Activated CD4-positive, alpha-beta T cell treated with anti-CD3 and anti-CD28 coated beads, Interleukin-2, amount 10 ng/mL, durations not matched to agents 24 days and 14 days (primary cell): ENCODE data around the gene PPP3R1. TPM values are rescaled to one million over a fixed set of nuclear protein-coding genes. Genes with fewer than 3 reads are reported as not detected.

Experiments used
- DNase-seq: peaks from one replicate; pipeline ENCODE4 v3.0.0; 2022
- H3K27ac Mint-ChIP-seq: one replicate; pipeline ENCODE4 v1.8.0; 2022; ENCODE audit warnings: mild to moderate bottlenecking, mixed read lengths
- H3K27me3 Mint-ChIP-seq: one replicate; pipeline ENCODE4 v1.8.0; 2022; ENCODE audit warnings: mixed read lengths
- H3K36me3 Mint-ChIP-seq: one replicate; pipeline ENCODE4 v1.8.0; 2022; ENCODE audit warnings: low read depth, mild to moderate bottlenecking, mixed read lengths
- H3K4me1 Mint-ChIP-seq: one replicate; pipeline ENCODE4 v1.8.0; 2021; ENCODE audit warnings: mixed read lengths
- H3K4me3 Mint-ChIP-seq: one replicate; pipeline ENCODE4 v1.8.0; 2022; ENCODE audit warnings: mild to moderate bottlenecking, moderate library complexity, mixed read lengths
- H3K9me3 Mint-ChIP-seq: one replicate; pipeline ENCODE4 v1.8.0; 2021; ENCODE audit warnings: mixed read lengths
- intact Hi-C: fragments of 100-400 bp; cut with micrococcal nuclease; formaldehyde crosslinking; loops from one replicate; pipeline ENCODE4 v1.15.1; 2023
- total RNA-seq: library from RNA; stranded (reverse); gene quantifications from 2 replicates; pipeline ENCODE4 v1.2.3, GENCODE V29; 2022

PPP3R1 gene
- total RNA-seq, 1 donor from 2014 or later = 83.8 TPM

DNA sequence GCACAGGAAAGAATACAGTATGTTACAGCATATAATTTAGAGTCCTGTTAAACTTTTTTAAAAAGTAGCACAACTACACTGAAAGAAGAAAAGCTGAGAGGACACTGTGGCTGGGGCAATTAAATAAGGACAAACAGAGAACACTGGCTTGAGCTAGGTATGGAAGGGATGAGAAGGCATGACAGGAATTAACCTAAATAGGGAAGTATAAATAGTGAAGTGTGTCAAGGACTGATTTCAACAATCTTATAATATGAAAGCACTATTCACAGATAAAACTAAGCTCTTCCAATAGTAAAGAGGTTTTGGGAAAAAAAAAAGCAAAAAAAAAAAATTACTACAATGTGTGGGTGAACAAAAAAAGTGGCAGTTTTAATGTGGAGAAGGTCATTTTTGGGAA is 45.5 kb downstream of the PPP3R1 start:
- Mint-ChIP-seq H3K4me3 (peak overlapping the region; percentile 47), H3K9me3 (no peaks in the 10 kb centered on the region), H3K27ac (peak overlapping the region; percentile 72), H3K36me3 (peaks cover 20% of the 10 kb centered on the region), H3K27me3 (no peaks in the 10 kb centered on the region), H3K4me1 (peaks cover 43% of the 10 kb centered on the region)
- DNase-seq = no peak
- intact Hi-C loops = loop anchor here (2.0 kb wide), 1 partner anchor 14 kb away; no protein-coding TSS in a partner anchor

- no peaks in the 10 kb centered on the region for H3K27me3 Mint-ChIP-seq
- H3K36me3 Mint-ChIP-seq = peaks cover 9% of the 10 kb centered on the region
- peak; percentile 68 for DNase-seq
- intact Hi-C loops = loop anchor here (1.0 to 5.0 kb wide), 5 partner anchors 34 to 239 kb away; partner anchors contain the start of gene PNO1
- no peaks in the 10 kb centered on the region for H3K9me3 Mint-ChIP-seq
- H3K27ac Mint-ChIP-seq = peak overlapping the region; percentile 86
- H3K4me1 Mint-ChIP-seq = peaks cover 50% of the 10 kb centered on the region
- peak overlapping the region; percentile 64 for H3K4me3 Mint-ChIP-seq
These were observed 48.7 kb downstream of the PPP3R1 start for GRCh38 chr2:68203587-68203986.

DNA sequence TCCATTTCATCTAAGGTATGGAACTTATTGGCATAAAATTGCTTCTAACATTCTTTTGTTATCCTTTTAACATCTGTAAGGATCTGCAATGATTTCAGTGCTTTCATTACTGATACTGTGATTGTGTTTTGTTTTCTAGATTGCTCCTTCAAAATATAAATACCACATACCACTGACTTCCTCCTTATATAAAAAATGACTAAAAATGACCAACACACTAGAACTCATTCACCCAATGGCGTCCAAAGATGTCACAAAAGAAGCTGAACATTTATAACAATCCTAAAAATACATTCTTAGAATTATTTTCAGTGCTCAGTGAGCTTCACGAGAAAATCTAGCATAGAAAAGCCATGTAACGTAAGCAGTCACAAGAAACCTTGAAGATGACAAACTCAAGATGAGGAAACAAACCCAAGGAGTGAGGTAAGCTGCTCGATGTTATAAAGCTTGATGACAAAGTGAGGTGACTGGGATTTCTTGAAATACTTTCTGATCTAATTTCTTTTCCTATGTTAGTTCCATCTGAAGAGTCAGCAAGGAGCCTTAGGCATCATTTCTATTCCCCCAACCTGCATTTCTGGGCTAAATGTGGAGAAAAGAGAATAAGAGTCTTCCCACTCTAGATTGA is 52.1 kb downstream of the PPP3R1 start:
- H3K4me1 Mint-ChIP-seq = peaks cover 35% of the 10 kb centered on the region
- intact Hi-C loops = loop anchor here (5.0 kb wide), 3 partner anchors 37 to 242 kb away; no protein-coding TSS in a partner anchor
- peaks cover 2% of the 10 kb centered on the region for H3K36me3 Mint-ChIP-seq
- no peaks in the 10 kb centered on the region for H3K27me3 Mint-ChIP-seq
- no peak for DNase-seq
- H3K27ac Mint-ChIP-seq = no peak overlapping the region
- H3K4me3 Mint-ChIP-seq = no peak overlapping the region
- no peaks in the 10 kb centered on the region for H3K9me3 Mint-ChIP-seq

DNA sequence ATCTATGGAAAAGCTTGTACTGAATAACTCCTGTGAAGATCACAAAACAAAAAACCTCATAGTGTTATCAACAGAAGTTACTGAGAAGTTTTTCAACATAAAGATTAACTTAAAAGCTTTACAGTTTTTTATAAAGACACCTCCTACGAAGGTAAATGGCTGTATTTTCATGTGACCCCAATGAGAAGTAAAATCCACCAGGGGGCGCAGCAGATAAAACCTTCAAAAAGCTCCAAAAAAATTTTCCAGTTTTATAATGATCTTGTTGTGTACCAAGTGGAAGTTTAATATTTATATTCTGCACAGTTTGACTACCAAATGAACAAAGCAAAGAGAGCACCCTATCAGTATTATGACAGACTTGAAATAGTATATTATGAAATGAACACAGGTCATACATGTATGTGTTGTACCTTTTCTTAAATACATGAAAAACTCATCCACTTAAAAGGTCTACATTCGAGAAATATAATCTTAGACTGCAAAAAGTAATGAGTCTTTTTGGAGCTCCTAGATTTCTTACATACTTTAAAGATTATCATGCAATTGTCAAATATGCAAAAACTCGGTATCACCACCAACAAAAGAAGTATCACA is 56.1 kb downstream of the PPP3R1 start:
- Mint-ChIP-seq H3K36me3 (no peaks in the 10 kb centered on the region), H3K27me3 (no peaks in the 10 kb centered on the region), H3K9me3 (no peaks in the 10 kb centered on the region), H3K4me1 (peaks cover 29% of the 10 kb centered on the region), H3K27ac (no peak overlapping the region), H3K4me3 (no peak overlapping the region)
- intact Hi-C loops = loop anchor here (2.0 kb wide), 1 partner anchor 87 kb away; no protein-coding TSS in a partner anchor
- DNase-seq = peak; percentile 76

DNA sequence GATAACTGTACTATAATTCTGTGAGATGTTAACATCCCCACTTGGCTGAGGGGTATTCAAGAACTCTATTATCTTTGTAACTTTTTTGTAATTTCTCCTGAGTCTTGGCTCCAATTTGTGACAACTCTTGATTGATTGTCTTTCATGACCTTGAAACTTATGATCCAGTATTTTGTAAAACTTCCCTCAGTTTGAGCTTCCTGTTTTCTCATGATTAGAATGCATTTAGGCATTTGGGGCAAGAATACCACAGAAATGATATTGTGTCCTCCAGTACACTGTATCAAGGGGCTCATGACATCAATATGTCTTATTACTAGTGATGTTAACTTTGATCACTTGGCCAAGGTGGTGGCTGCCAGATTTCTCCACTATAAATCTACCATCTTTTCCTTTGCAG is 57.2 kb downstream of the PPP3R1 start:
- Mint-ChIP-seq H3K36me3 (no peaks in the 10 kb centered on the region), H3K4me1 (peaks cover 29% of the 10 kb centered on the region), H3K4me3 (no peak overlapping the region), H3K27ac (no peak overlapping the region), H3K27me3 (no peaks in the 10 kb centered on the region), H3K9me3 (no peaks in the 10 kb centered on the region)
- DNase-seq = no peak
- intact Hi-C loops = no loop called here

DNA sequence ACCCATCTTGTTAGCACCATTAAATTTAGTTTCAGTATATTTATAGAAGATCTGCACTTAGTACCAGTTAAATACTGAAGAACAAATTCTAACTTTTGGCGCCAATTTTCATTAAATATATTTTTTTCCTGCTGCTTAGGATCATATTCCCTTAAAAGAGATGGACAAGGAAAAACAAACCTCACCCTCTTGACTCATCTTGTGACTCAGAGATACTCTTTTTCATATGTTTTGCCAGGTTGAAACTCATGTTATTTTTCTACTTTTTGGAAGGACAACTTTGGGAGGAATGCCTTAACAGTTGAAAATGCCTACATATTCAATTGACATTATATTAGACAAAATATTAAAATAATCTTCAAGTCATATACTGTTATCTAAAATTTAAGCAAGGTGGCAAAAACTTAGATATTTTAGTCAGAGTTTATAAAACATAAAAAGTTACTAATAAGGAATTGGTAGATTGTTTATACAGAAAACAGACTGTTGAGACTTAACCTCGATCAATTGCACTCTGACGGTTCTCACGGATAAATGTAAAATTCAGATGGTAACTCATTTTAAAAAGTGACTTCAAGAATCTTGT is 58.5 kb downstream of the PPP3R1 start:
- peaks cover 30% of the 10 kb centered on the region for H3K4me1 Mint-ChIP-seq

GRCh38 chr2:68193144-68193543 is 59.2 kb downstream of the PPP3R1 start:
- Mint-ChIP-seq H3K4me1 (peaks cover 31% of the 10 kb centered on the region), H3K27ac (peak overlapping the region; percentile 5)
- intact Hi-C loops = loop anchor here (2.0 kb wide), 1 partner anchor 14 kb away; no protein-coding TSS in a partner anchor

More for the DNA sequence above, 58.5 kb downstream of the PPP3R1 start:
- H3K36me3 Mint-ChIP-seq = no peaks in the 10 kb centered on the region
- DNase-seq = no peak
- no peak overlapping the region for H3K27ac Mint-ChIP-seq
- intact Hi-C loops = loop anchor here (2.0 kb wide), 1 partner anchor 13 kb away; no protein-coding TSS in a partner anchor
- no peaks in the 10 kb centered on the region for H3K27me3 Mint-ChIP-seq
- no peaks in the 10 kb centered on the region for H3K9me3 Mint-ChIP-seq
- no peak overlapping the region for H3K4me3 Mint-ChIP-seq

DNA sequence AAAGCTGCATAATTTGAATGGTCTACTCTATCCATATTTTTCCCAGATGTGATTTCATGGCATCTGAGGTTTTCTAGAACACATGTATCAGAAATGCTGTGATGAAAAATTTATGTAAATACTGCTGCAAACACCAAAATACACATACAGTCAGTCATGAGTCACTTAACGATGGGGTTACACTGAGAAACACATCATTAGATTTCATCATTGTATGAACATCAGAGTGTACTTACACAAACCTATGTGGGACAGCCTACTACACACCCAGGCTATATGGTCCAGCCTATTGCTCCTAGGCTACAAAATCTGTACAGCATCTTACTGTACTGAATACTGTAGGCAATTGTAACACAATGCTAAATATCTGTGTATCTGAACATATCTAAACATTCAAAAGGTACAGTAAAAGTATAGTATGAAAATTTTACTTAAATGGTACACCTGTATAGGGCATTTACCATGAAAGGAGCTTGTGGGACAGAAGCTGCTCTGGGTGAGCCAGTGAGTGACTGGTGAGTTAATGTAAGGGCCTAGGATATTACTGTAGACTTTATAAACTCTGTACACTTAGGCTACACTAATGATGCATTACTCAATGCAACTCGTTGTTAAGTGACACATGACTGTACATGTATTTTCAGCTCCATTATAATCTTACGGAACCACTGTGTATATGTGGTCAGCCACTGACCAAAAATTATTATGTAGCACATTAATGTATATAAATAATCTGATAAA is 61.2 kb downstream of the PPP3R1 start:
- H3K9me3 Mint-ChIP-seq = no peaks in the 10 kb centered on the region
- intact Hi-C loops = no loop called here
- H3K4me3 Mint-ChIP-seq = no peak overlapping the region
- peak overlapping the region; percentile 80 for H3K27ac Mint-ChIP-seq
- peaks cover 30% of the 10 kb centered on the region for H3K4me1 Mint-ChIP-seq
- H3K36me3 Mint-ChIP-seq = peaks cover 5% of the 10 kb centered on the region
- no peak for DNase-seq
- H3K27me3 Mint-ChIP-seq = no peaks in the 10 kb centered on the region

More at GRCh38 chr2:68193144-68193543, 59.2 kb downstream of the PPP3R1 start:
- Mint-ChIP-seq H3K9me3 (no peaks in the 10 kb centered on the region), H3K27me3 (no peaks in the 10 kb centered on the region), H3K4me3 (no peak overlapping the region), H3K36me3 (no peaks in the 10 kb centered on the region)
- no peak for DNase-seq

DNA sequence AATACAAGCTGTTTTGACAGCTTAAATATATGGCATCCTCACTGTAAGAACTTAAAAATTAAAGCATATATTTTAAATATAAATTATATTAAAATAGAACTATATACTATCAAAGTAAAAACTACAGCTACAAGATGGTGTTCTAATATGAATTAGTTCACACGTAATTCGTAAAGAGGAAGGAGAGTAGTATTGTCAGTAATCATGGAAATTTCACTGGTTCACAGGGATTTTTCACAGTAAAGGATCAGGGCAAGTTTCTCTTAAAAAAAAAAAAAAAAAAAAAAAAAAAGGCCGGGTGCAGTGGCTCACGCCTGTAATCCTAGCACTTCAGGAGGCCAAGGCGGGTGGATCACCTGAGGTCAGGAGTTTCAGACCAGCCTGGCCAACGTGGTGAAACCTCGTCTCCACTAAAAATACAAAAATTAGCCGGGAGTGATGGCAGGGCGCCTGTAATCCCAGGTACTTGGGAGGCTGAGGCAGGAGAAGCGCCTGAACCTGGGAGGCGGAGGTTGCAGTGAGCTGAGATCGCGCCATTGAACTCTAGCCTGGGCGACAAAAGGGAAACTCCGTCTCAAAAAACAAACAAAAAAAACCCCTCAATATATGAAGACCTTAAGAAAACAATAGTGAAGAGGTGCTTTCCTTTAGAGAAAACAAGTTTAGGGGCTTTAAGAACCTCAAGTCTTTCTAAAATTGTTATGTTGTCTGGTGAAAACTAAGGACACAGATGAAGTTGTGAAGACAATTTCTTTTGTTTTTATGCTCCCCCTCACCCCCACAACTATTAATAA is 62.1 kb downstream of the PPP3R1 start:
- H3K27ac Mint-ChIP-seq = peak overlapping the region; percentile 80
- DNase-seq = peak; percentile 53
- H3K27me3 Mint-ChIP-seq = no peaks in the 10 kb centered on the region
- H3K9me3 Mint-ChIP-seq = no peaks in the 10 kb centered on the region
- no peak overlapping the region for H3K4me3 Mint-ChIP-seq
- H3K4me1 Mint-ChIP-seq = peaks cover 24% of the 10 kb centered on the region
- intact Hi-C loops = no loop called here
- H3K36me3 Mint-ChIP-seq = peaks cover 7% of the 10 kb centered on the region

GRCh38 chr2:68188831-68189230 is 63.5 kb downstream of the PPP3R1 start:
- intact Hi-C loops = no loop called here
- Mint-ChIP-seq H3K27me3 (no peaks in the 10 kb centered on the region), H3K36me3 (peaks cover 13% of the 10 kb centered on the region), H3K9me3 (no peaks in the 10 kb centered on the region), H3K4me3 (no peak overlapping the region), H3K4me1 (peaks cover 26% of the 10 kb centered on the region), H3K27ac (no peak overlapping the region)
- peak; percentile 51 for DNase-seq

DNA sequence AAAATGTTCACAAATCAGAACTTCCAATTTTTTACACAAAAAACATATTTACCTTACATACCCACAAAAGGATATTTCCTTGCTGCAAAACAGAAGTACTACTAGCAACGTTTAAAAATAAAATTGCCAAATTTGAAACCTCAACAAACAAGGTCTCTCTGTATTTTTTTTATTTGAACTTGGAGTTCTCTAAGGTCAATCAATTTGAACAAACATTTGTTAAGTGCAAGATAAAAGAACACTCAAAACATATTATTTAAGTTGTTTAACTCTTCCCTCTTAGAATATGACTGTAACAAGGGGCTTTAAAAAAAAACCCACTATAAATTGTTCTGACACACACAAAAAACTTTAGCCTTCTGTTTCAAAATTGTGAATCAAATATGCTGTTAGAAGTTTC is 65.0 kb downstream of the PPP3R1 start:
- Mint-ChIP-seq H3K4me1 (peaks cover 22% of the 10 kb centered on the region), H3K4me3 (no peak overlapping the region), H3K36me3 (peaks cover 21% of the 10 kb centered on the region), H3K27ac (no peak overlapping the region), H3K27me3 (no peaks in the 10 kb centered on the region), H3K9me3 (no peaks in the 10 kb centered on the region)
- no peak for DNase-seq
- intact Hi-C loops = no loop called here

- H3K4me1 Mint-ChIP-seq = peaks cover 15% of the 10 kb centered on the region
- H3K27ac Mint-ChIP-seq = no peak overlapping the region
- H3K27me3 Mint-ChIP-seq = no peaks in the 10 kb centered on the region
- H3K9me3 Mint-ChIP-seq = no peaks in the 10 kb centered on the region
- no peak overlapping the region for H3K4me3 Mint-ChIP-seq
- intact Hi-C loops = loop anchor here (1.0 kb wide), 1 partner anchor 63 kb away; no protein-coding TSS in a partner anchor
- DNase-seq = peak; percentile 84
- H3K36me3 Mint-ChIP-seq = peaks cover 30% of the 10 kb centered on the region
These were observed 66.7 kb downstream of the PPP3R1 start for GRCh38 chr2:68185541-68186164.

DNA sequence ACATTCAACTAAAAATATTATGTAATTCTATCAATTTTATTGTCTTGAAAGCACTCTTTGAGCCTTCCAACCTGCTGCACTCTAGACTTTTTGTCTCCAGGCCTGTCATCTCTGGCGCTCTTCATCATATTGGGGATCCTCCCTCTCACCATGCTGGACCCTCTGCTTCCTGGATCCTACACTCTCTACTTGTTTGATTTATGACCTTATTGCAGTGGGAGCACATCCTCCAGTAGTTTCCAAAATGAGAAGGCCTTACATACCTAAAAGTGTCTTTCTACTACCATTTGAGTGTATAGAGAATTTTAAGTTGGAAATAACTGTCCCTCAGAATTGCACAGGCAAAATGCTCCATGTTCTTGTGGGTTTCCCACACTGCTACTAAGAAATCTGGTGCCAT is 69.4 kb downstream of the PPP3R1 start:
- no peaks in the 10 kb centered on the region for H3K27me3 Mint-ChIP-seq
- H3K4me3 Mint-ChIP-seq = no peak overlapping the region
- intact Hi-C loops = no loop called here
- H3K9me3 Mint-ChIP-seq = no peaks in the 10 kb centered on the region
- H3K4me1 Mint-ChIP-seq = peaks cover 5% of the 10 kb centered on the region
- H3K27ac Mint-ChIP-seq = no peak overlapping the region
- H3K36me3 Mint-ChIP-seq = peaks cover 44% of the 10 kb centered on the region
- no peak for DNase-seq
